Natural killer cell treated with Interleukin-12 subunit alpha and Interleukin-12 subunit beta and Interleukin-15 and Interleukin-18, amount 100 ng/mL, for 72 hours (primary cell): ENCODE measurements around the gene JUN. TPM values are rescaled to one million over a fixed set of nuclear protein-coding genes. Genes with fewer than 3 reads are reported as not detected.
A peak's percentile ranks its signal among the peaks of the same experiment; 100 is the strongest.

ENCODE experiments used
- ATAC-seq, 2 donors: fragments of 150-1000 bp; cut with Tn5 transposase in 1 of 2; sonication (Bioruptor Pico), chemical (Tn5 transposase) in 1 of 2; 2 replicates each; pipeline ENCODE4 v1.10.0; 2021
- DNase-seq: peaks from one replicate; pipeline ENCODE4 v3.0.0; 2022; ENCODE audit warnings: low spot score
- H3K27ac Mint-ChIP-seq, 2 donors: 1 replicate in 1 of 2; 2 replicates in 1 of 2; pipeline ENCODE4 v1.8.0; 2022; ENCODE audit warnings: mixed read lengths in 2 of 2, mild to moderate bottlenecking in 1 of 2, moderate library complexity in 1 of 2
- H3K27me3 Mint-ChIP-seq, 2 donors: 1 replicate in 1 of 2; 2 replicates in 1 of 2; pipeline ENCODE4 v1.8.0; 2022; ENCODE audit warnings: mixed read lengths in 2 of 2
- H3K36me3 Mint-ChIP-seq: one replicate; pipeline ENCODE4 v1.8.0; 2022; ENCODE audit warnings: mixed read lengths
- H3K4me1 Mint-ChIP-seq, 2 donors: 1 replicate in 1 of 2; 2 replicates in 1 of 2; pipeline ENCODE4 v1.8.0; 2022; ENCODE audit warnings: low read depth in 2 of 2, mixed read lengths in 2 of 2, mild to moderate bottlenecking in 1 of 2
- H3K4me3 Mint-ChIP-seq: one replicate; pipeline ENCODE4 v1.8.0; 2022; ENCODE audit warnings: mixed read lengths
- H3K9me3 Mint-ChIP-seq: 2 replicates; pipeline ENCODE4 v1.8.0; 2022; ENCODE audit warnings: mixed read lengths
- total RNA-seq, 2 donors: library from RNA; stranded (reverse); gene quantifications; one replicate each; pipeline ENCODE4 v1.2.3, GENCODE V29; 2022

Gene JUN
- total RNA-seq, 2 donors from 2014 or later: 62.2 to 90.1 TPM

GRCh38 chr1:58815069-58815685 lies 31.3 kb upstream of the JUN start:
- Mint-ChIP-seq H3K36me3 (no peaks in the 10 kb centered on the region), H3K4me1 (peaks cover 33 to 43% of the 10 kb centered on the region in 2 donors)
- peak; percentile 78 to 84 for ATAC-seq

GRCh38 chr1:58814251-58815068 lies 30.6 kb upstream of the JUN start:
- Mint-ChIP-seq H3K27ac (peak overlapping the region; percentile 74 to 88), H3K4me1 (peaks cover 35 to 43% of the 10 kb centered on the region in 2 donors), H3K4me3 (peak overlapping the region; percentile 87), H3K9me3 (no peaks in the 10 kb centered on the region), H3K27me3 (no peaks in the 10 kb centered on the region), H3K36me3 (no peaks in the 10 kb centered on the region)
- ATAC-seq (no peak), DNase-seq (no peak)

More at GRCh38 chr1:58815069-58815685, 31.3 kb upstream of the JUN start:
- DNase-seq: peak; percentile 92
- Mint-ChIP-seq H3K27ac (peak overlapping the region; percentile 74 to 88), H3K27me3 (no peaks in the 10 kb centered on the region), H3K9me3 (no peaks in the 10 kb centered on the region), H3K4me3 (peak overlapping the region; percentile 87)

- H3K36me3 Mint-ChIP-seq: no peaks in the 10 kb centered on the region
- no peaks in the 10 kb centered on the region for H3K27me3 Mint-ChIP-seq
- DNase-seq: no peak
- ATAC-seq: no peak
- peak overlapping the region; percentile 23 to 41 for H3K27ac Mint-ChIP-seq
- H3K4me1 Mint-ChIP-seq: peaks cover 38 to 43% of the 10 kb centered on the region in 2 donors
- no peaks in the 10 kb centered on the region for H3K9me3 Mint-ChIP-seq
- H3K4me3 Mint-ChIP-seq: peak overlapping the region; percentile 33
Observed at GRCh38 chr1:58813801-58814200, 30.0 kb upstream of the JUN start.

GRCh38 chr1:58813361-58813760 lies 29.5 kb upstream of the JUN start:
- H3K4me1 Mint-ChIP-seq: peaks cover 38 to 43% of the 10 kb centered on the region in 2 donors
- no peak for ATAC-seq
- H3K4me3 Mint-ChIP-seq: peak overlapping the region; percentile 33
- H3K27ac Mint-ChIP-seq: peak overlapping the region; percentile 23 to 41
- no peaks in the 10 kb centered on the region for H3K9me3 Mint-ChIP-seq
- H3K36me3 Mint-ChIP-seq: no peaks in the 10 kb centered on the region
- H3K27me3 Mint-ChIP-seq: no peaks in the 10 kb centered on the region
- DNase-seq: no peak

- Mint-ChIP-seq H3K4me3 (peak overlapping the region; percentile 33), H3K4me1 (peaks cover 38 to 43% of the 10 kb centered on the region in 2 donors), H3K36me3 (no peaks in the 10 kb centered on the region), H3K27ac (peak overlapping the region; percentile 23 to 41), H3K27me3 (no peaks in the 10 kb centered on the region), H3K9me3 (no peaks in the 10 kb centered on the region)
- DNase-seq: no peak
- ATAC-seq: no peak
Observed at GRCh38 chr1:58812926-58813325, 29.1 kb upstream of the JUN start.

- DNase-seq (no peak), ATAC-seq (no peak)
- H3K9me3 Mint-ChIP-seq: no peaks in the 10 kb centered on the region
- H3K27me3 Mint-ChIP-seq: no peaks in the 10 kb centered on the region
- H3K36me3 Mint-ChIP-seq: no peaks in the 10 kb centered on the region
- H3K27ac Mint-ChIP-seq: peak overlapping the region; percentile 10 to 23
- peak overlapping the region; percentile 33 for H3K4me3 Mint-ChIP-seq
- peaks cover 38 to 43% of the 10 kb centered on the region in 2 donors for H3K4me1 Mint-ChIP-seq
Observed at GRCh38 chr1:58812468-58812867, 28.6 kb upstream of the JUN start.

- ATAC-seq: no peak
- H3K27ac Mint-ChIP-seq: no peak overlapping the region
- no peak overlapping the region for H3K4me3 Mint-ChIP-seq
- H3K27me3 Mint-ChIP-seq: no peaks in the 10 kb centered on the region
- no peaks in the 10 kb centered on the region for H3K36me3 Mint-ChIP-seq
- no peak for DNase-seq
- H3K4me1 Mint-ChIP-seq: peaks cover 32 to 38% of the 10 kb centered on the region in 2 donors
- H3K9me3 Mint-ChIP-seq: no peaks in the 10 kb centered on the region
Observed at GRCh38 chr1:58811303-58811702, 27.5 kb upstream of the JUN start.

GRCh38 chr1:58809325-58810010 lies 25.6 kb upstream of the JUN start:
- Mint-ChIP-seq H3K4me3 (no peak overlapping the region), H3K36me3 (no peaks in the 10 kb centered on the region), H3K4me1 (peaks cover 22% of the 10 kb centered on the region in 2 donors), H3K27me3 (no peaks in the 10 kb centered on the region), H3K9me3 (no peaks in the 10 kb centered on the region), H3K27ac (no peak overlapping the region)
- no peak for DNase-seq
- ATAC-seq: no peak

GRCh38 chr1:58808077-58808476 lies 24.2 kb upstream of the JUN start:
- DNase-seq: no peak
- no peak overlapping the region for H3K27ac Mint-ChIP-seq
- no peak for ATAC-seq
- H3K27me3 Mint-ChIP-seq: no peaks in the 10 kb centered on the region
- H3K36me3 Mint-ChIP-seq: no peaks in the 10 kb centered on the region
- H3K4me1 Mint-ChIP-seq: peaks cover 10 to 15% of the 10 kb centered on the region in 2 donors
- H3K4me3 Mint-ChIP-seq: no peak overlapping the region
- H3K9me3 Mint-ChIP-seq: no peaks in the 10 kb centered on the region

- Mint-ChIP-seq H3K27ac (peak overlapping the region in 1 of 2 donors; percentile 22), H3K27me3 (no peaks in the 10 kb centered on the region), H3K4me3 (no peak overlapping the region), H3K4me1 (peaks cover 0 to 5% of the 10 kb centered on the region in 2 donors), H3K9me3 (no peaks in the 10 kb centered on the region), H3K36me3 (no peaks in the 10 kb centered on the region)
- DNase-seq: no peak
- no peak for ATAC-seq
Observed at GRCh38 chr1:58805716-58806571, 22.1 kb upstream of the JUN start.

- Mint-ChIP-seq H3K27ac (no peak overlapping the region), H3K4me3 (no peak overlapping the region), H3K9me3 (no peaks in the 10 kb centered on the region), H3K27me3 (no peaks in the 10 kb centered on the region), H3K4me1 (peaks cover 0 to 3% of the 10 kb centered on the region in 2 donors), H3K36me3 (no peaks in the 10 kb centered on the region)
- ATAC-seq (no peak), DNase-seq (no peak)
Observed at GRCh38 chr1:58804853-58805565, 21.2 kb upstream of the JUN start.

GRCh38 chr1:58803858-58804257 lies 20.0 kb upstream of the JUN start:
- ATAC-seq (no peak), DNase-seq (no peak)
- Mint-ChIP-seq H3K9me3 (no peaks in the 10 kb centered on the region), H3K36me3 (no peaks in the 10 kb centered on the region), H3K4me3 (no peak overlapping the region), H3K27ac (no peak overlapping the region), H3K27me3 (no peaks in the 10 kb centered on the region), H3K4me1 (peaks cover 0 to 5% of the 10 kb centered on the region in 2 donors)
